Fibroblast of lung (primary cell): ENCODE measurements around the gene SLC2A1. TPM values are rescaled to one million over a fixed set of nuclear protein-coding genes. Genes with fewer than 3 reads are reported as not detected.

Experiments
- DNase-seq, 2 donors: peaks; one replicate each; pipeline versions ENCODE4 v3.0.0 to v3.0.0-alpha.2; 2010; ENCODE audit warnings: low read depth in 2 of 2
- H2AFZ ChIP-seq: 2 replicates; pipeline ENCODE4 v1.5.1; 2012; ENCODE audit warnings: low read length, control low read depth, inconsistent platforms
- H3K27ac ChIP-seq: 2 replicates; pipeline ENCODE4 v1.5.1; 2011; ENCODE audit warnings: low read length, control low read depth; ENCODE audit not compliant: insufficient read depth
- H3K27me3 ChIP-seq: 2 replicates; pipeline ENCODE4 v1.5.1; 2011; ENCODE audit warnings: mild to moderate bottlenecking, low read length; ENCODE audit not compliant: control insufficient read depth, insufficient read depth
- H3K36me3 ChIP-seq: 2 replicates; pipeline ENCODE4 v1.5.1; 2011; ENCODE audit warnings: low read length; ENCODE audit not compliant: control insufficient read depth, insufficient read depth
- H3K4me1 ChIP-seq: 2 replicates; pipeline ENCODE4 v1.5.1; 2011; ENCODE audit warnings: low read length; ENCODE audit not compliant: control insufficient read depth, insufficient read depth; ENCODE audit errors: extremely low read depth
- H3K4me2 ChIP-seq: 2 replicates; pipeline ENCODE4 v1.5.1; 2011; ENCODE audit warnings: low read length, control low read depth; ENCODE audit not compliant: insufficient read depth; ENCODE audit errors: extremely low read depth
- H3K4me3 ChIP-seq, 4 experiments: fragments of 200-600 bp in 1 of 4; sonication (generic) in 1 of 4; replicated peaks in 1 of 4; 2 replicates each; pipeline ENCODE4 v1.5.1; 2011 to 2016; ENCODE audit warnings: low read length in 4 of 4, low read depth in 3 of 4, mild to moderate bottlenecking in 3 of 4, control low read depth in 2 of 4, inconsistent platforms in 1 of 4, mixed read lengths in 1 of 4; ENCODE audit not compliant: insufficient read depth in 1 of 4; ENCODE audit errors: control extremely low read depth in 1 of 4
- H3K79me2 ChIP-seq: 2 replicates; pipeline ENCODE4 v1.5.1; 2012; ENCODE audit warnings: mild to moderate bottlenecking, low read length, inconsistent platforms; ENCODE audit not compliant: control insufficient read depth, insufficient read depth
- H3K9ac ChIP-seq: 2 replicates; pipeline ENCODE4 v1.5.1; 2011; ENCODE audit warnings: mild to moderate bottlenecking, low read length, control low read depth; ENCODE audit not compliant: insufficient read depth
- H3K9me3 ChIP-seq: 2 replicates; pipeline ENCODE4 v1.5.1; 2012; ENCODE audit warnings: low read depth, low read length; ENCODE audit not compliant: control insufficient read depth, insufficient read depth
- H4K20me1 ChIP-seq: 2 replicates; pipeline ENCODE4 v1.5.1; 2011; ENCODE audit warnings: low read length; ENCODE audit not compliant: control insufficient read depth, insufficient read depth; ENCODE audit errors: extremely low read depth
- CTCF ChIP-seq, 2 donors: IDR thresholded peaks in 1 of 2; conservative IDR thresholded peaks in 1 of 2; 1 replicate in 1 of 2; 2 replicates in 1 of 2; pipeline ENCODE4 v1.5.1; 2011 to 2012; ENCODE audit warnings: low read length in 2 of 2, control low read depth in 1 of 2, inconsistent platforms in 1 of 2, low read depth in 1 of 2, mild to moderate bottlenecking in 1 of 2
- EZH2 ChIP-seq: IDR thresholded peaks from 2 replicates; pipeline ENCODE4 v1.5.1; 2012; ENCODE audit warnings: low read length, control low read depth, mild to moderate bottlenecking; ENCODE audit errors: missing control alignments
- polyA plus RNA-seq, 2 donors: library from polyadenylated mRNA; depleted of rRNA in 1 of 2; stranded (reverse) in 1 of 2; unstranded in 1 of 2; fragments of >200 nt; gene quantifications; 2 replicates each; pipeline ENCODE4 v1.2.1, GENCODE V29; 2011 to 2012; ENCODE audit warnings: missing spikeins in 1 of 2
- total RNA-seq: library from RNA; depleted of rRNA; stranded (reverse); fragments of >200 nt; gene quantifications from 2 replicates; pipeline ENCODE4 v1.2.1, GENCODE V29; 2014

Gene SLC2A1
- total and polyA plus RNA-seq, 2 donors (not counting 1 experiment from before 2014, with no cell fraction given) = 29.9 to 56.5 TPM

DNA sequence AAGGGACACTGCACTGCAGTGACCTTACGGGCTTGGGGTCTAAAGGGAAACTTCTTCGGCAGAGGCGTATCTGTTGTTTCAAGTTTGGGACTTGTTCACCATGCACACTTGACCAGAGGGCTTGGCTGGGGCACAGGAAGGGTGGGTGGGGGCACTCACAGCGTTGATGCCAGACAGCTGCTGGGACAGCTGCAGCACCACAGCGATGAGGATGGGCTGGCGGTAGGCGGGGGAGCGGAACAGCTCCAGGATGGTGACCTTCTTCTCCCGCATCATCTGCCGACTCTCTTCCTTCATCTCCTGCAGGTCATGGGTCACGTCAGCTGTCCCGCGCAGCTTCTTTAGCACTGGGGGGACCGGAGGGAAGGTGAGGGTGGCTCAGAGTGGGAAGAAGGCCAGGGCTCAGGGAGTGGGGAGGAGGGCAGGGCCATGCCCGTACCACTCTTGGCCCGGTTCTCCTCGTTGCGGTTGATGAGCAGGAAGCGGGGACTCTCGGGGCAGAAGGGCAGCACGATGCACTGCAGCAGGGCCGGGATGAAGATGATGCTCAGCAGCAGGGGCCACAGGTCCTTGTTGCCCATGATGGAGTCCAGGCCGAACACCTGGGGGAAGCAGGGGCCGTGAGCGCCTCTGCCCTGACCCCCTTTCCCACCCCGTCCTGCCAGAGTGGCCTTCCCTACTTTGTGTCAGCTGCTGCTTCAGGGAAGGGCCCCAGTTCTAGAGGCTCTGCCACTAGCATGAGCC, 29.1 kb downstream of the SLC2A1 start:
- peaks cover 4% of the 10 kb centered on the region for H3K79me2 ChIP-seq
- H3K27ac ChIP-seq = no peak overlapping the region
- peaks cover 24% of the 10 kb centered on the region for H3K36me3 ChIP-seq
- H2AFZ ChIP-seq = no peak overlapping the region
- H3K9ac ChIP-seq = no peak overlapping the region
- H3K9me3 ChIP-seq = no peaks in the 10 kb centered on the region
- H3K4me1 ChIP-seq = peaks cover 5% of the 10 kb centered on the region
- no peak for DNase-seq
- no peaks in the 10 kb centered on the region for H3K27me3 ChIP-seq
- no peak overlapping the region for H3K4me2 ChIP-seq
- H4K20me1 ChIP-seq = no peaks in the 10 kb centered on the region
- no peak overlapping the region for H3K4me3 ChIP-seq
- no peak for TF ChIP-seq CTCF (conservative IDR thresholded peaks at IDR 0.05 in 1 of 2, IDR thresholded peaks at IDR 0.05 in 1 of 2; ENCODE audit: low read depth in 1 of 2, low read length in 2 of 2)
- no peak for TF ChIP-seq EZH2

DNA sequence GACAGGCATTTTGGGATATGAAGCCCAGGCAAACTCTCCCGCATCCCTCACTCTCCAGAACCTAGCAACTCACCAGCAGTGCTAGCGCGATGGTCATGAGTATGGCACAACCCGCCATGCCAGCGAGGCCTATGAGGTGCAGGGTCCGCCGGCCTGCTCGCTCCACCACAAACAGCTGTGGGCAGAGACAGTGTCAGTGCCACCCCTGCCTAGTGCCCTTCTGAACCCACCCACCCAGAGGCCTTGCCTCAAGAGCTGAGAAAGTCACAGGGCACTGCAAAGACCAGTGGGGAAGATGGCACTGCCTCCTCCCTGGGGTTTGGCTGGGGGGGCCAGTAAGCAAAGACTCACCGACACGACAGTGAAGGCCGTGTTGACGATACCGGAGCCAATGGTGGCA, 29.8 kb downstream of the SLC2A1 start:
- H2AFZ ChIP-seq = no peak overlapping the region
- peaks cover 4% of the 10 kb centered on the region for H3K79me2 ChIP-seq
- H3K36me3 ChIP-seq = peaks cover 24% of the 10 kb centered on the region
- no peaks in the 10 kb centered on the region for H3K27me3 ChIP-seq
- H3K4me2 ChIP-seq = no peak overlapping the region
- no peaks in the 10 kb centered on the region for H3K9me3 ChIP-seq
- H3K4me3 ChIP-seq = no peak overlapping the region
- DNase-seq = no peak
- no peak overlapping the region for H3K27ac ChIP-seq
- H4K20me1 ChIP-seq = no peaks in the 10 kb centered on the region
- peaks cover 5% of the 10 kb centered on the region for H3K4me1 ChIP-seq
- TF ChIP-seq CTCF (conservative IDR thresholded peaks at IDR 0.05 in 1 of 2, IDR thresholded peaks at IDR 0.05 in 1 of 2; ENCODE audit: low read depth in 1 of 2, low read length in 2 of 2) (no peak), EZH2 (no peak)
- no peak overlapping the region for H3K9ac ChIP-seq

DNA sequence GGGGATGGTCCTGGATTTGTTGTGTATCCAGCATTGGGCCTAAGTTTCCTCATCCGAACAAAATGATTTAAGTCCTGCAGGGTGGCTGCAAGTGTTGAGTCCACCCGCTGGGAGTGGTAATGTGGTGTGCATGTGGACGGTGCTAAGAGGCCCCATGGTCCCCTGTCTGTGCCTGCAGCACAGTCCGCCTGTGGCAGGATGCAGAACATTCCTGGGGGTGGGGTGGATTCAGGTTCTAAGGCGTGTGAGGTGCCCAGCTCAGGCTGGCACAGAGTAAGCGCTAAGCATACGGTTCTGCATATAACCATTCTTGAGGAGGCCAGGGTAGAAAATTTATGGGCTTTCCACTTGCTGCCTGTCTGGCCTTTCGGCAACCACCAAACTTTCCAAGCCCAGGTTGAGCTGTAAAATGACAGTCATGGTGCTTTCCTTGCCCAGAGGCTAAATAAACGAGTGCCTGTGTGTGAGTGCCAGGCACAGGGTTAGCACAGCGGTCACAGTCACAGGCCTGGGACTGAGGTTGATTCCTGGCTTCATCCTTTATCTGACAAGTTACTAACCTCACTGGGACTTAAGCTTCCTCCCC, 30.7 kb downstream of the SLC2A1 start:
- no peaks in the 10 kb centered on the region for H3K9me3 ChIP-seq
- TF ChIP-seq CTCF (conservative IDR thresholded peaks at IDR 0.05 in 1 of 2, IDR thresholded peaks at IDR 0.05 in 1 of 2; ENCODE audit: low read depth in 1 of 2, low read length in 2 of 2) (no peak), EZH2 (no peak)
- peaks cover 3% of the 10 kb centered on the region for H3K79me2 ChIP-seq
- no peak overlapping the region for H3K27ac ChIP-seq
- DNase-seq = no peak
- H3K9ac ChIP-seq = no peak overlapping the region
- no peaks in the 10 kb centered on the region for H4K20me1 ChIP-seq
- H3K36me3 ChIP-seq = peaks cover 24% of the 10 kb centered on the region
- H3K4me1 ChIP-seq = peaks cover 5% of the 10 kb centered on the region
- H3K27me3 ChIP-seq = no peaks in the 10 kb centered on the region
- no peak overlapping the region for H3K4me3 ChIP-seq
- H2AFZ ChIP-seq = no peak overlapping the region
- H3K4me2 ChIP-seq = no peak overlapping the region
